NCI-H82 (cell line): Measurements from ENCODE around the gene PDSS2.
"Not testable (repeated sequence)": the region's sequence is repeated elsewhere in the genome, so short reads cannot be mapped to it uniquely, and the experiment has no call there.

ENCODE experiments used
- DNase-seq: peaks from one replicate; lab custom pipeline; 2025; lab: John Stamatoyannopoulos, UW

Gene PDSS2

DNA sequence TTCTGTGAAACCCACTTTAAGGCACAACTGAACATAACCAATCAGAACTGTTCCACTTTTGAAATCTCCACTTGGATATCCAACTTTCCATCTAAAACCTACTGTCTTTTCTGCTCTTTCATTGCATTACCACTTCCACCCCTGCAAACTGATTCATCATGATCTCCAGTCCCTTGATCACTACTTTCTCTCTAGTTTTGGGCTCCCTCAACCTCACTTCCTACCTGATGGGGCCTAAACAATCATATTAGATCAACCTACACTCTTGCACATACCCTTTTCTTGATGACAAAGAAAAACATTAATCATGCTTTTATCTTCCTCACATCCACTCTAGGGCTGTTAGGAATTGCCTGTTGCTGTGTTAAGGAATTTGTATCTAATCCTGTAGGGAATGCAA, 137.6 kb downstream of the PDSS2 start:
- no peak for DNase-seq

DNA sequence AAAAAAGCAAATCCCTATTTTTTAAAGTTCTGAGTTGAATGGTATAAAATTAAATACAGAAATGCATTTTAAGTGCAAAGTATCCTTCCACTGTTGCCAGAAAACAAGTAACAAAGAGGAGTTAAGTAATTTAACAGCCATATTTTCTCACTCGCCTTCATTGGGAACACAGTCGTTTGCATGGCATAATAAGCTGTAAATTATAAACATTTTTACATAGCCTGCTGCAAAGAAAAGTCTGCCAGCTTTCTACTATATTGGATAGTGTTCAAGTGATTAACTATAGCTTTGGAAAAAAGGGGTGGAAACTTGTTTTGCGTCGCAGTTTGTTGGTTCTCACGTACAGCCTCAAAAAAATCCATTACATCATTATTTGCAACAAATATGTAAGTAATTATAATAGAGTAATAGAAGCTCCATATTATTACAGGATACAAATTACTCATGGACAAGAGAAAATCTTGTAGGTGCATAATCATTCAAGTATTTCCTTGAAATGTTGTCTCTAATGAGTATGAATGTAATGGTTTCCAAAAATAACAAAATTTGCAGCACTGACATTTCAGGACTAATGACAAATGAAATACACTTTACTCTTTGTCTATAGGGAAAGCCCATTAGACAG, 139.3 kb downstream of the PDSS2 start:
- no peak for DNase-seq

DNA sequence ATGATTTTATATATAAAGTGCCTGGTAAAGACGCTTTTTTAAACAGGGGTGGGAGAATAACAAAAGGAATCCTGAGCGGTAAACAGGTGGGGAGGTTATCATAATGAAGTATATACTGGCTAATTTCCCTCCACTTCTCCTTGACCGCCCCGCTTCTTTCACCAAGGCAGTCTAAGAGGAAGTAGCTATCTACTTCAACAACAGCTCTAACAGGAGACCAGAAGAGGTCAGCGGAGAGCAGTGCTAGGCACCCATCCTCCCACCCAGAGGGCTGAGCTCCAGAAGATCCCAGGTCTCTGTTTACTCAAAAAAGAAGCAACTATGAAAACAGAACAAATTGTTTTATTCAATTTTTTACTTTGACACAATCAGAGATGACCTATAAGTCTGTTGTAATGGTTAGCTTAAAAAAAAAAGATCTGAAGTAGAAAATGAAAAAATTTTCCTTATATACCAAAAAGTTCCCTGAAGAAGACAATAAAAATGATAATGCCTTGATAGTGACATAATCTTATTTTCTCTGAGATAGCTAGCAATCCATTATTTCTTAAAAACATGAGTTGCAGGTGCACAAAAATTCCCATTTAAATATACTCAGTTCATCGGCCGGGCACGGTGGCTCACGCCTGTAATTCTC, 141.1 kb downstream of the PDSS2 start:
- peak; percentile 78 for DNase-seq

DNA sequence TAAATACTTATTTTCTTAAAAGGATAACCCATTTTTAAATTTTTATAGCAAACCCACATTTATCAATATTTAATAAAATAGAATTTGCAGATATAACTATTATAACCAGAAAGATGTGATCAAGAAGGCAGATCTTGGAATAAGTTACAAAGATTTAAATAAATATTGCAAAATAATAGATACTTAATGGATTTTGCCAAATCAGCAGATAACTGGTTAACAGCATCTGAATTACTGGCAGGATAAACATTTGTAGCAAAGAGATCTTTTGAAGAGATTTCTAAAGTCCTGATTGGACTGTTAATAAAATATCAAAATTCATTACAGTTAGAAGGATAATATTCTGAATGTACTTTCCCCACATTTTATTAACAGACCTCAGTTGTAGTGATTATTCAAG, 144.2 kb downstream of the PDSS2 start:
- no peak for DNase-seq

DNA sequence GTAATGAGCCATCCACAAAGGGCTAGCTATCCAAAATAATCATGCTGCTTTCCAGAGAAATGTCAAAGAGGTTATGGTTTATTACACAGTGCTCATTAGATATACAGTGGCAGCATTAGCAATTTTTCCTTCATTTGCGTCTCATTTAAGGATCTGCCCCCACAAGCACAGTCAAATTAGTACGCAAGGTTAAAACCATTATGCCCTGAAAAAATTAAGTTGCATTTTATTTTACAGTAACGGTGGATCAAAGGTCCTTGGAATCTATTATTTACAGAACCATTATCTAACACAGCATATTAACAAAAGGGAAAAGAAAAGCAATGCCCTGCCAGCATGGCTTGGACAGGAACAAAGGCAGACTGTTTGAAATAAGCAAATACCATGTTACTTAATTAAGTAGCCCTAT, 144.8 kb downstream of the PDSS2 start:
- DNase-seq: no peak

DNA sequence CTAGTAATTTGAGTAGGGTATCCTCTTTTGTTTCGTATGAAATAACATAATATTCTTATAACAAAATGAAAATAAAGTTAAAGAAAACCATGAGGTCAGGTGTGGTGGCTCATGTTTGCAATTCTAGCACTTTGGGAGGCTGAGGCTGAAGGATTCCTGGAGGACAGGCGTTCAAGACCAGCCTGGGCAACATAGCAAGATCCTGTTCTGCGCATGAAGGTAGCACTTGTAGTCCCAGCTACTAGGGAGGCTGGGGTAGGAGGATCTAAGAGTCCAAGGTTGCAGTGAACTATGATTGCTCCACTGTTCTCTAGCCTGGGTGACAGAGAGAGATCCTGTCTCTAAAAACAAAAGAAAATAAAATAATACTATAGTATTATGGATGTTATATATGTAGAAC, 145.6 kb downstream of the PDSS2 start:
- DNase-seq: no peak

DNA sequence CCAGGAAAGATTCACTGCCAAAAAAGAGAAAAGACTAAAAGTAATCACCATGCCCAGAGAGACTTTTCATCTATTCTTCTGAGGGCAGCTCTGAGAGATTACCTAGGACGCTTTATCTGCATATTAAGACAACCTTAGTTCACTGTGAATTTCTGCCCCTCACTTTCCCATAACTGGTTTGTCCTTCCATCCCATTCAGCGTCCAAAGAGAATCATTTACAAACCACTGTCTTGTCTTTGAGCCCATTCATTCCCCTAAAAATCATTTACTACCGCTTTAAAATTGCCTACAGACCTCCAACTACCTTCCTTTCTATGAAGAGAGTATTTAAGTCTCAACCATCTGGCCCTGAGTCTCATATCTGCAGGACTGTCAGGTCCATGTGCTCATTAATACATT, 149.0 kb downstream of the PDSS2 start:
- DNase-seq: peak; percentile 33

DNA sequence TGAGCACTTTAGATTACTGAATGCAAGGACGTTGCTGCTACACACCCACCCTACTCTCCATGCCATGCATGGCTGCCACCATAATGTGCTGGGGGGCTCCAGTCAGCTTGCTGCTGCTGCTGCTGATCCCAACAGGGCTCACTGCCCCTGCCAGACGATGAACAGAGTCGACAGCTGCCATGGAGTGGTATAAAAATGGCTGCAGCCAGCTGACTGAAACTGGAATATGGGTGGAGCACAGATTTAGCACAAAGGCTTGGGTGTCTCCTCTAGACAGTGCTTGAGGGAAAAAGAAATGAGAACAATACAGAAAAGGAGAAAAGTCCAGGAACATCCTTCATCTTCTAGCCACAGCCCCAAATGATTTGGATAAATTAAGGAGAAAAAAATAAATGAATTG, 150.7 kb downstream of the PDSS2 start:
- no peak for DNase-seq

DNA sequence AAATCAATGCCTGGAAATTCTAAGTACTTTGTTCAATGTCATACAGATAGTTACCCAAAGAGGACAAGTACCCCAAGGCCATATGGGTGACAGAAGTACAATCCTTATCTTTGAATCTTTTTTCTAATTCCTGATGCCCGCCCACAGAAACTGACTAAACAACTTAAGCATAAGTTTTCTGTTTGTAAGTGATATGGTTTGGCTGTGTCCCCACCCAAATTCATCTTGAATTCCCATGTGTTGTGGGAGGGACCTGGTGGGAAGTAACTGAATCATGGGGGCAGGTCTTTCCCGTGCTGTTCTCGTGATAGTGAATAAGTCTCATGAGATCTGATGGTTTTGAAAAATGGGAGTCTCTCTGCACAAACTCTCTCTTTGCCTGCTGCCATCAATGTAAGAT, 153.4 kb downstream of the PDSS2 start:
- not testable (repeated sequence) for DNase-seq

DNA sequence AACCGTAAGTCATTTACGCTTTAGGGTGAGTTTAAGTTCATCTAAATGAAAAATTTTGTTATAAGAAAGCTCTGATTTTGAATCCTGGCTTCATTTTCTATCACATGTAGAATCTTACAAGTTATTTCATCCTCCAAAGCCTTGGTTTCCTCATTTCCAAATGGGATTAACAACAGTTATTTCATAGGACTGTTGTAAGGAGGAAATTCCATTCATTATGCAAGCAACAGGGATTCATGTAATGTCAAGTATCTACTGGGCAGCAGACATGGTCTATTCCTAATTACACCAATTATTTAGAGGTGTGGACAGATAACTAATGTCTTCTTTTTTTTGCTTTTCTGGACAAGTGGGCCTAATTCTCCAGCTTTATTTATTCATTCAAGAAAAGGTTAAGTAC, 154.0 kb downstream of the PDSS2 start:
- DNase-seq: no peak

DNA sequence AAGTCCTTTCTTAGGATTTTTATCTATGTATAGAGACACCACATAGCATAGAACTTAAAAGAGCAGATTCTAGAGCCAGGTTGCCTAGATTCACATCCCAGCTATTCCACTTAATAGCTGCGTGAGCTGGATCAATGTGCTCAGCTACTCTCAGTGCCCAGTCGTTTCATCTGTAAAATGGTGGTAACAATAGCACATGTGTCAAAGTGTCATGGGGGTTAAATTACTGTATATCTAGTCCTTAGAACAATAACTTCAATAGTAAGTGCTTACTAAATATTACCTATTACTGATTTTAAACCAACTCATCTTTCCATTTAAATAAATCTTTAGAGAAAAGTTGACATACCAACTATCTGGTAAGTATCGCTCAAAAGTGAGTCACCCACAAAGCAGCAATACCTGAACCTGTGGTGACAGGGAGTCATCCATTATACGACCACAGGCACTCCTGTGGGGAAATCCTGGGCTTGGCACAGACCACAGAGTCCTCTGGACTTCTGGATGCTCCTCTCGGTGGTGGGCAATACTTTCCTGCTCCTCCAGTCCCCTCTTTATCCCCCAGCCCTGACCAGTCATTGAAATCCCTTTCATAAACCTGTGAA, 154.8 kb downstream of the PDSS2 start:
- DNase-seq: no peak

DNA sequence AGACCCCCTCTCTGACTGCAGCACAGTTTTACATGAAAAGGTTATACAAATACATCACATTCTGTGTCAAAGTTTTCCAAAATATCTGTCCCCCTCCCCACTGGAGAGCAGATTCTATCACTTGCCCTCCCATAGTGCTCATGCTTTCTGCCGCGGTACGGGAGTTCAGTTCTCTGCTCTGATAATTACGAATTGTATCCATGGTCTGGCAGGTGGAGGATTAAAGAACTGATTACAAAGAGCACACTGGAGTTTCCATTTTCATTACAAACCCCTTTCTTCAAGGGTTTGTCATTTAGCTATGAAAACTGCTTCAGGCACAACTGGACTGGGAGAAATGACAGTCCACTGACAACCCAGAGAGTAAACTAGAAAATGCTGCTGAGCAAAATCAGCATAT, 166.0 kb downstream of the PDSS2 start:
- DNase-seq: no peak

DNA sequence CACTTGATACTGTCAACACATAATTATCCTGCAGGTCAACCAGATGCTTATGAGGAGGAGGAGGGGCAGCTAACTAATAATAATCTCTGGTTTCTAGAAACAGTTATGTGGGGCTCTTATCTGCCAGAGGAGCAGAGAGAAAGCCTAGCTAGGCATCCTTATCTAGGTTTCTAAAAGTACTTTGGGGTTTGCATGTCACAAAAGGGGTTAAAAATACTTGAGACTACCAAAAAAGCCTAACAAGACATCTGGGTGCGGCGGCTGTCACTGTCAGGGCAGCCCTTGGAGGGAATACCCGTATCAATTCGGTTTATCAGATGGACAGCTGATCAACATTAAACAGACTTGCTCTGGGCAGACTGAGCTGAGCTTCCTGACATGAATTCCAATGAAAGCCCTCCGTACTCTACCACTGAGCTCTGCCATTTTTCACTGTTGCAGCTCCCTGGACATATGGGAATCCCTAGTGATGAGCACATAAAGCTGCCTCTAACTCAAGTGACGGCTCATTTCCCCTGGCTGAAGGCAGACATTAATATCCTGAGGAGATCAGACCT, 166.6 kb downstream of the PDSS2 start:
- DNase-seq: no peak

DNA sequence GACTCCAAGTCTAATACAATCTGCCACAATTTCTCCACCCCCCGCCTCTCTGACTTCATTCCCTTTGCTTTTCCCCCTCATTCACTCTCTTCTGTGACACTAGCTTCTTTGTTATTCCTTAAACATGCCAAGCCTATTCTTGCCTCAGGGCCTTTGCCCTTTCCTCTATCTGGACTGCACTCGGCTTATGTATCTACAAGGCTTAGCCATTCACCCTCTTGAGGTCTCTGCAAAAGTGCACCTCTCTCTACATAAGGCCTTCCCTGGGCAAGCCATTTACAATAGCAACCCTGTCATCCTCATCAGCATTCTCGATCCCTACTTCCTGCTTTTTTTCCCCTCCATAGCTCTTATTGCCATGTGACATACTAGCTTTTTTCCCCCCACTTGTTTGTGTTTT, 168.9 kb downstream of the PDSS2 start:
- no peak for DNase-seq

DNA sequence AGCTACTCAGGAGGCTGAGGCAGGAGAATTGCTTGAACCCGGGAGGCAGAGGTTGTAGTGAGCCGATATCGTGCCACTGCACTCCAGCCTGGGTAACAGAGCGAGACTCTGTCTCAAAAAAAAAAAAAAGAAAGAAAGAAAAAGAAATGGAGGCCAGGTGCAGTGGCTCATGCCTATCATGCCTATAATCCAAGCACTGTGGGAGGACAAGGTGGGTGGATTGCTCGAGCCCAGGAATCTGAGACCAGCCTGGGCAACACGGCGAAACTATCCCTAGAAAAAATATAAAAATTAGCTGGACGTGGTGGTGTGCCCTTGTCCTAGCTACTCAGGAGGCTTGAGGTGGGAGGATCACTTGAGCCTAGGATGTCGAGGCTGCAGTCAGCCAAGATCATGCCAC, 170.1 kb downstream of the PDSS2 start:
- DNase-seq: not testable (repeated sequence)

DNA sequence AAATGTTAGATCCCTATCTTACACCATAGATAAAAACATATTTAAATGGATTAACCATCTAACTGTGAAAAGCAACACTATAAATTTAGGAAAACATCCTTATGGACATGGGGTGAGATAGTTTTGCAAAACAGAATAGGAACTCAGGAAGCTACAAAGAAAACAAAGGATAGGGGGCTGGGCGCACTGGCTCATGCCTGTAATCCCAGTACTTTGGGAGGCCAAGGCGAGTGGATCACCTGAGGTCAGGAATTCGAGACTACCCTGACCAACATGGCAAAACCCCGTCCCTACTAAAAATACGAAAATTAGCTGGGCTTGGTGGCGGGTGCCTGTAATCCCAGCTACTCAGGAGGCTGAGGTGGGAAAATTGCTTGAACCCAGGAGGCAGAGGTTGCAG, 173.7 kb downstream of the PDSS2 start:
- DNase-seq: not testable (repeated sequence)

DNA sequence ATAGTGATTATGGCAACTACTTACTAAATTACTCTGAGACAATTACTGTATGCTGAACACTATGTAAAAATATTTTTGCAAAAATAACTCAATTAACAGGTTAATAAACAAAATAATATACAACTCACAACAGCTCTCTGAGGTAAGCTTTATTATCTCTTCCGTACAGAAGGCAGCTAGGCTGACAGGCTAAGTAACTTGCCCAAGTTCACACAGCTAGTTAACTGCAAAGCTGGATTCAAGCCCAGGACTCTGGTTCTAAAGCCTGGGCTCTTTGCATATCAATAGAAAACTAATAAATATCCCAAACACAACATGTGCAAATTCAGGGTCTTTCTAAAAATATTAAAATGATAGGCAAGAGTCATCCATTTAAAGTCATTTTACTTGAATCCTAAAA, 174.6 kb downstream of the PDSS2 start:
- DNase-seq: no peak

DNA sequence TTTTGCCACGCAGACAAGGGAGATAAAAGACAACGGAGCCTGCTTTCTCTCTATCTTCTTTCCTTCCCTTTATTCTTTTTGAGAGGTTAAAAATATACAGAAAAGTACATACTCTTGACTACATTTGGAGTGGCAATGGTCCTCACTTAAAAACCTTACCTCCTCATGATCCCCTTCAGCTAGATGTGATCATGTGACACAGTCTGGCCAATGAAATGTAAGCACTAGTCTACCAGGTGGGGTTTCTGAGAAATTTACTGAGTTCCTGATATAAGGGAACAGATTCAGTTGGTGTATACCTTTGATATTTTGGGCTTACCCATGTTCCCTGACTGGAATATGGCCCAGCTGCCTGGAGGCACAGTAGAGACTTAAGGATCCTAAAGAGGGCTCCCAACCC, 178.6 kb downstream of the PDSS2 start:
- no peak for DNase-seq

DNA sequence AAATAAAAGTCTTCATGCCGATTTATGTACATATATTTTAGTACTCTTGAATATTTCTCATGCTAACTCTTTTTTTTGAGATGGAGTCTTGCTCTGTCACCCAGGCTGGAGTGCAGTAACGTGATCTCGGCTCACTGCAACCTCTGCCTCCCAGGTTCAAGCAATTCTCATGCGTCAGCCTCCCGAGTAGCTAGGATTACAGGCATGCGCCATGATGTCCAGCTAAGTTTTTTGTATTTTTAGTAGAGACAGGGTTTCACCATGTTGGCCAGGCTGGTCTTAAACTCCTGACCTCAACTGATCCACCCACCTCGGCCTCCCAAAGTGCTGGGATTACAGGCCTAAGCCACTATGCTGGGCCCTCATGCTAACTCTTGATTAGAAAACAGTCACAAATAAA, 179.4 kb downstream of the PDSS2 start:
- not testable (repeated sequence) for DNase-seq

DNA sequence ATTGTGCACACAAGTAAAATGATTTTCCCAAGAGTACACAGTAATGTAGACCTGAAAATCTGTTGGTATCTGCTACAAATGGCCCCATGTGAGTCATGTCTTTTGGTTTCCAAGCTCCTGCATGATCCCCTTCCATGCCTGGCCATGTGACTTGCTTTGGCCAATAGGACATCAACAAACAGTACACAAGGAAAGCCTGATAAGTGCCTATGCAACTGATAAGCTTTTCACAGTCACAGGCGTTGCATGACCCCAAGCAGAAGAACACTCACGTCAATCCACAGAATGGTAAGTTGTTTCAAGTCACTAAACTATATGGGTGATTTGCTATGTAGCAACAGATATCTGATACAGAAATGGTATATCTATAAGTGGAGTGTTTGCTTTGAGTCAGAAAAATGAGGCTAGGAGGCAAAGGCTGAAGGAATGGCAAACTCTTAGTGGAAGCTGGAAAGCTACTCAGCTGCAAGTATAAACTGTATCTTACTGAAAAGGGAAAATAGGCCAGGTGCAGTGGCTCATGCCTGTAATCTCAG, 184.0 kb downstream of the PDSS2 start:
- no peak for DNase-seq

DNA sequence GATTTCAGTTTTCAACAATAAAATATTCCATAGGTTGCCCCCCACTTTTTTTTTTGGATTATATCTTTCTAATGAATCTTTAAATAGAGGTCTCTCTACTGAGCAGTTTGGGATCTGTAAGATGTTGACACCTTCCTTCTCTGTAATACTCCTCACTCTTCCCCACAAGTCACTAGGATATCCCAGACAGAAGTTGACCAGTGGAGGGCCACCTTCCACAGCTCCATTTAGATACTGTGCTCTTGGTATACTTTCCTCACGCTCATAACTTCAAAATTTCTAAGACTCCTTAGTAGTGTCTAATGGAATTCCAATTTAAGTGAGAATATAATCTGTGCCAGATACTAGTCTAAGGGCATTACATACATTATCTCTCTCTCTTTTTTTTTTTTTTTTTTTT, 185.1 kb downstream of the PDSS2 start:
- no peak for DNase-seq

DNA sequence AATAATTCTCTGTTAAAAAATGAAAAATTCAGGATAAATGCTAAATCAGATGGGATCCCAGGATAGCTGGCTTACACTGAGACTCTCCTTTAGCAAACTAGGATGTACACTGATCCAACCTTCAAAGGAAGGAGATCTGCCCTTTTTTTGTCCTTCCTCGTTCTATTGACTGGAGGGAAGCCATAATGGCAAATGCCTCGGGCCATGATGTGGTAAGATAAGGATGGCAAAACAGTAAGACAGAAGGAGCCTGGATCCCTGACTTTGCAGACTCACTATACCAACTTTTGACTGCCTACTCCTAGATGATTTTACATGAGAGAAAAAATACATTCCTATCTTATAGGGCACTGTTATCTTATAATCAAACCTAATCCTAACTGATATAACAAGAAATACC, 187.1 kb downstream of the PDSS2 start:
- no peak for DNase-seq

DNA sequence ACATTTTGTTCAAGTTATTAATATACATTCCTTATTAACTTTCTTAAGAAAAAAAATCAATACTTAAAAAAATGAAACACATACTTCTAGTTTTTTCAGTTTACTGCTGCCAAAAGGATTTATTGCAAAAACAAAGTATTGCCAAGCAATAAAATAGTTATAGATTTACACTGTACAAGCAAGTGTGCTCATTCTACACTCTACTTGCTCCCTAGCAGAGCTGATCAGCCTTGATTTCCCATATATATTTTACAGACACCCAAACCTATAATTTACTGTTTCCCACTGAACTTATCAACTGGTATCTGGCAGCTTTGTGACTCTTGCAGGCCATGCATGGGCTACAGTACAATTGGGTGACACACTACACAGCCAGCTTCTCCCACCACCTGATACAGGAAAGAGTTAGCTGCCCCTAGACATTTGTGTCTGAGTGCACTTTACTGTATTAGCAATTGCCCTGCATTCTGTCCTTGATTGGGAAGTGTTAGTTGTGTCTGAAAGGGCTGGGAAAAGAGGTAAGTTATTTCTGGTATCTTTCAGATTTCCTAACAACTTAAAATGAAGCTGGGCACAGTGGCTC, 188.1 kb downstream of the PDSS2 start:
- no peak for DNase-seq
